Amniotic epithelial cell (primary cell): ENCODE measurements around the gene KDM1B.
A peak's percentile ranks its signal among the peaks of the same experiment; 100 is the strongest.
"Not testable (repeated sequence)": the region's sequence is repeated elsewhere in the genome, so short reads cannot be mapped to it uniquely, and the experiment has no call there.

Experiments
- DNase-seq: peaks from one replicate; pipeline ENCODE4 v3.0.0-alpha.2; 2010; ENCODE audit warnings: low read depth

KDM1B gene

DNA sequence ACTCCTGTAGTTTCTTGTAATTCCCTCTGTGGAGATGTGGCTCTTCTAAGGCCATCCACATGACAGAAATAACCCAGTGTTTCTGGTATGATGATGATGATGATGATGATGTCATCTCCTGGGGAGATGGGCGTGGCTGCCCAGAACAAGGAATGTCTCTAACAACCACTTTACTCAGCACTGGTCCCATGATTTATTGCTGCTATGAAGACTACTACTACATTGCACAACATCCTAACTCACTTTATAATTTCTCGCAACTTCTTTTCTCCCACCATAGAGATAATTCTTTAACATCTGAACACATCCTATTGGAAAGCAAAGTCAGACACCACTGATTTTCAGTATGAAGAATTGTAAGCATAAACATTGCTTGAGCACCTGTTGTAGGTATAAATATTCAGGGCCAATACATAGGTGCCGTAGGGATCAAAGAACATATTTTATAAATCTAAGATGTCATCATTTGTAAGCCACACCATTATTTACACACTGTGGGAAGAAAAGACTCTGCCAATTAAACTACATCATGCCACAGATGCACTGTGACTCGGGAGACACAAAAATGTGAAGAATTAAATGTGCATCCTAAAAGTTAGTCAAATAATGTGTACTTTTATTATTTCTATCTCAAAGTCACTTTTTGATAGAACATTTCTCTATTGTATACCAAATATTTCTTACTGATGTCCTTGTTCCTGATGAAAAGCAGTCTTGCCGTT, 6.8 kb upstream of the KDM1B start:
- peak; percentile 97 for DNase-seq

DNA sequence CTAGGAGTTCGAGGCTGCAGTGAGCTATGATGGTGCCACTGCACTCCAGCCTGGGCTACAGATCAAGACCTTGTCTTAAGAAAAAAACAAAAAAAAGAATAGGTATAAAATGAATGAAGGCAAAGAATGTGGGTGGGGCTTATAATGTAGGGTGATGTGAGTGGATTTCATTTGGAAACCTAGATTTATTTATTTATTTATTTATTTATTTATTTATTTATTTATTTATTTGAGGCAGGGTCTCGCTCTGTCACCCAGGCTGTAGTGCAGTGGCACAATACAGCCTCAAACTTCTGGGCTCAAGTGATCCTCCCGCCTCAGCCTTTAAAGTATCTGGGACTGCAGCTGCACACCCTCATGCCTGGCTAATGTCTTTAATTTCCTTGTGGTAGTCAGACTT, 3.8 kb upstream of the KDM1B start:
- DNase-seq: not testable (repeated sequence)

DNA sequence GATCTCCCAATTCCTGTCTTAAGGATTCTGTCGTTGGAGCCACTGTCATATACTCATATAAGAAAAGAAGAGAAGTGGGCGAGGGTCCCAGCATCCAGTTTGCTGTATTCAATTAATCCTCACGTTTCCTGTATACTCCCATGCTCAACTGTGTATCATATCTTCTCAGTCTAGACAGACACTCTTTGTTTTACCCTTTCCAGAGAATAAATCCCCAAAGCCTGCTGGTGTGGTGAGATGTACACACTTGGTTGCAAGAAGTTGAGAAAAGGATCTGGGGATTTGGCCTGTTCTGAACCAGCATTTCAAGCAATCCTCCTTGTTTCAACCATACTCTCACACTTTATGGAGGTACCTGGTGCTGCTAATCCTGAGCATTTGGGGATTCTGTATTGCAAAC, 3.4 kb upstream of the KDM1B start:
- DNase-seq: no peak

DNA sequence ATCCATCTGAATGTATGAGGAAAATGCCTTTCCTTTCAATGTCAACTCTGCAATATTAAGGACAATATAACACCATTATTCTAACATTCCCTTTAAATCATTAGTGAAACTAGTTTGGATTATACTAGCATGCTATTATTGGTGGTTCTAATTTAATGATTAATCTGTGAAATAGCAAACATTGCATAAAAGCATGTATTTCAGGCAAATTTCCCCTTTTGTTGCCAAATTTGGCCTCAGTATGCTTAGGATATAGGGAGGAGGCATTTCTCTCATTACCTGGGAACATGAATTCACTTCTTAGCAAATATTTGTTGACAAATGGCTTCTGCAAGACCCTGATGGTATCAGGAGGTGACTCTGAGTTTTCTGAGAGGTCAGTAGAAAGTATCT, 1.9 kb upstream of the KDM1B start:
- DNase-seq: no peak

DNA sequence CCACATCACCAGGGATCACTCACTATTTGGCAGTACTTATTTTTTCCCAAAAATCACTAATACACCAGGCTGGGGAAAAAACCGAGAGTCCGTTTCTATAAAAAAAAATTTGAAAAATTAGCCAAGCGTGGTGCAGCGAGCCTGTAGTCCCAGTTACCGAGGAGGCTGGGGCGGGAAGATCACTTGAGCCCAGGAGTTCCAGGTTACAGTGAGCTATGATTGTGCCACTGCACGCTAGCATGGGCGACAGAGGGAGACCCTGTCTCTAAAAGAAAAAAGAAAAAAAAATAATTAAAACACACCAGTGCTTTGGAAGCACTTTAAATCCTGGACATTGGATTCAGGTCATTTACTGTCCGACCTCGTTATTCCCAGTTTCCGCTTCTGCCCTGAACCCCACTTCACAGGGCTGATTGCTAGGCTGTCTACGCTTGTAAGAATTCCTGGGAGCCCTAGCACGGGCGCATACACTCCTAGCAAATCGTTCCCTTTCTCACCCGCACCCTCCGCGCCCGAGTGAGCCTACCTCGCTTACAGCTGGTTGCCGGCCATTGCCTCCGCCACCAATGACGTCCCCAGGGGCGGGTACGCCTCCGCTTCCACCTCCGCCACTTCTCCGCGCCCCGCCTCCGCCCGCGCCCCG, 594 bp upstream of the KDM1B start, which contains the start of gene TPMT:
Gene TPMT (minus strand): TSS at position 571 of the 643 bp plus-strand sequence. CDS start 5,950 bp downstream, outside the sequence.
- DNase-seq: no peak

DNA sequence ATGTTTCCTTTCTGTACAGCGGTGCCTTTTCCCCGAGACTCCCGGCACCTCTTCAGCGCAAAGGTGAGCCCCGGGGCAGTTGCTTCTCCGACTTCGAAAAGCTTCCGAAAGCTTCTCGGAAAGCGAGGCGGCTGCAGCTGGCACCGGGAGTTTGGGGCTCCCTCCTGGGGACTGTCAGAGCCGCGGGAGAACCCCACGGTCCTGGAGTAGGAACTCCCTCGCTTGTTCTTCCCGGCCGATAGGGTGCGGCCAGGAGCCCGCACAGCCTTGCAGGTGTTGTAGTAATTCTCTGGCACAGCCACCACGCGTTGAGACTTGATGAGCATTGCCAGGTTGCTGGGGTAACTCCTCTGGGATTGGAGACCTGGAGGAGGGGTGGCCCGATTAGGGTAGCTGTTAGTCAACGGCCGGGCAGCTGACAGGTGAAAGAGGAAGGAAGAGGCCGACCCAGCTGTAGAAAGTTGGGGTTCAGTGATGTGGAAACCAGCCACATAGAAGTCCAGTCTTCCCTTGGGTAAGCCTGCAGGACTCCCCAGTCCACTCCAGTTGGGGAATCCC, 721 bp downstream of the KDM1B start:
- peak; percentile 43 for DNase-seq

DNA sequence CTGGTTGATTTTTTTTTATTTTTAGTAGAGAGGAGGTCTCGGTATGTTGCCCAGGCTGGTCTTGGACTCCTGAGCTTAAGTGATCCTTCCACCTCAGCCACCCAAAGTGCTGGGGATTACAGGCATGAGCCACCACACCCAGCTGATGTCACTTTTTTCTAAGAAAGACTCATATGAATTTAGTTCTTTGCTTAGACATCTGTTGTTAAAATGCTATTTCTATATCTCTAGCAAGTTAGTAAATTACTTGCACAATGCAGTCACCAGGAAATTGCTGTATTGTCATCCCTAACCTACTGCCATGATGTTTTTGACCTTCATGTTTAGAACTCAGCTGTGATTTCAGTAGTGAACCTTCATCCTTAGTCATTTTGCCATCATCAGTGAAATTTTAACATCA, 5.7 kb downstream of the KDM1B start:
- DNase-seq: no peak

DNA sequence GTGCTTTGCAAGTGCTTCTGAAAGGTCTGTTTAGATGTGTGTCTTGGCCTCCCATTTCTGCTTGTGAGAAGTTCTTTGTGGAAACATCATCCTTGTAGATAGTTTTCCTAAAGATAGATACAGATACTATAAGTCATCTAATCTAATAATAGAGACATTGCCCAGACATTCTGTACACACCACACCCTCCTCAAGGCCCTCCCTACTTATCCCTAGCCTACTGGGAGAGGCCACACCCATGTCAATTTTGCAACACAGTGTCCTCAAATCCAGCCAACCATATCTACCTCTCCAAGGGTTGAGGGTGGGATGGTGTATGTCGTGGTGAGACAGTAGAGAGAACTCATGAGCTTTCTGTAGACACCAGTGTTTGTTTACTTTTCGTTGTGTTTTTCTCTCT, 6.2 kb downstream of the KDM1B start:
- no peak for DNase-seq

DNA sequence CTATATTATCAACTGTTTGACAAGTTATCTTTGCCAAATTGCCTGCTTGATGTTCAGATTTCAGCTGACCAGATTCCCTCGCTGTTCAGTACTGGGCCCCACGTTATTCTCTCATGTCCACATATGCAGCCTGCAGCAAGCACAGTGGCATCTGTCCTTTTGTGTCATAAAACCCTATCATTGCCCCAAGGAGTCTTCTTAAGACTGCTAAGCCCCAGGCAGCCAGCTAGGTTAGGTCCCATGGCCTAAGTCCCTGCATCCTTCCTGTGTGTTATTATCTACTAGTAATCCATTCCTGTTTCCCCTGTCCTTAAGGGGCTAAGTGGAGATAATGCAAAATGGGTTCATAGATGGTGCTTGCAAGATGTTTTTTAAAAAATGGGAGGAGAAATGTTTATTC, 7.2 kb downstream of the KDM1B start:
- no peak for DNase-seq

DNA sequence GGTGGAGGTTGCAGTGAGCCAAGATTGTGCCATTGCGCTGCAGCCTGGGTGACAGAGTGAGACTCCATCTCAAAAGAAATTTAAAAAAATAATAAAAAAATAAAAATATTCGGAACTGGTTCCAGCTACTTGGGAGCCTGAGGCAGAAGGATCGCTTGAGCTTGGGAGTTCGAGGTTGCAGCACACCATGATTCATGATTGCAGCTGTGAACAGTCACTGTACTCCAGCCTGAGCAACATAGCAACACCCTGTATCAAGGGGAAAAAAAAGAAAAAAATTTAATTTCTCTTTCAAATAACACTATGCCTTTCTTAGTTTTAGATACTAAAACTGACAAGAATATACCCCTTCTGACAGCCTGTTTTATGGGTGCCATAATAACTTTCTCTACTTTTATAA, 10.5 kb downstream of the KDM1B start:
- peak; percentile 27 for DNase-seq

DNA sequence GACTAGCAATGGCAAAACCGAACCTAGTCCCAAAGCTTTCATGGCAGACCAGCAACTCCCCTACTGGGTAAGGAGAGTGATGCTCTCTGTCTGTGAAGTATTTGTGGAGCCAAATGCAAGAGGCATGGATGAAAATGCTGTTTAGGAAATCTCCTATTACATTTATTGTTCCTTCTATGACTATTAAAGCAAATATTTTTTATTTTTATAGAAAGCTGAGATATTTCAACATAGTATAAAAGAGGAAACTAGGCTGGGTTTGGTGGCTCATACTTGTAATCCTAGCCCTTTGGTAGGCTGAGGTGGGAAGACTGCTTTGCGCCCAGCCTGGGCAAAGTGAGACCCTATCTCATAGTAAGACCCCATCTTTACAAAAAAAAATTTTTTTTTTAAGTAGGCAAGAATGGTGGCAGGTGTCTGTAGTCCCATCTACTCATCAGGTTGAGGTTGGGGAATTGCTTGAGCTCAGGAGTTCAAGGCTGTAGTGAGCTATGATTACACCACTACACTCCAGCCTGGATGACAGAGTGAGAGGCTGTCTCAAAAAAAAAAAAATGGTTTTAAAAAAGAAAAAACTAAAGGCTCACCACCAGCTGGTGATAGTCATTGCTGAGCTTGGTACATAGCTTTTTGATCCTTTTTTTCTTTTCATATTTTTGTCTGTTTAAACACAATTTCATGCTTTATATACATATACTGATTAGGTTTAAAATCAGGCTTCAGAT, 11.3 kb downstream of the KDM1B start:
- no peak for DNase-seq

DNA sequence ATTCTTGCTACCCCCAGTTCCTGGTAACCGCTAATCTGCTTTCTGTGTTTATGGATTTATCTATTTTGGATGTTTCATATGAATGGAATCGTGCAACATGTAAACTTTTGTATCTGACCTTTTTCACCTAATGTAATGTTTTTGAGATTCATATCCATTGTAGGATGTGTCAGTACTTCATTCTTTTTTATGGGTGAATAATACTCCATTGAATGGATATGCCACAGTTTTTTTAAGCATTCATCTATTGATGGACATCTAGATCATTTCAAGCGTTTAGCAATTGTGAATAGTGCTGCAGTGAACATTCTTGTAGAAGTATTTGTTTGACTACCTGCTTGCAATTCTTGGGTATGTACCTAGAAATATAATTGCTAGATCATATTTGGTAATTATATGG, 13.0 kb downstream of the KDM1B start:
- no peak for DNase-seq

DNA sequence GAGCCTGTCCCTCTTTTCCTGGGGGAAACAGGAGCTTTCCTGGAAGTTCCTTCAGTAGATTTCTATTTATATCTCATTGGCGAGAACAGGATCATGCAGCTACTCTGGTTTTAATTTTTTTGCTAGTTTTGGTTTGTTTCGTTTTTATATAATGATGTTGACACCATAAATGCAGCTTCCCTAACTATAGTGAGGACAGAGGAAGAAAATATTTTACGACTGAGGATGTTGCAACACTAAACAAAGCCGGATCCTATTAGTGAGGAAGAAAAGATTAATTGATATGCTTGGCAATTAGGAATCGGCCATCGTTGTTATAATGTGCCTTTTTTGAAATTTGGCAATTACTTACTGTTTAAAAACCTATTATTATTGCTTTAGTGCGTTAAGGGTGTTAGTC, 16.6 kb downstream of the KDM1B start:
- DNase-seq: no peak

DNA sequence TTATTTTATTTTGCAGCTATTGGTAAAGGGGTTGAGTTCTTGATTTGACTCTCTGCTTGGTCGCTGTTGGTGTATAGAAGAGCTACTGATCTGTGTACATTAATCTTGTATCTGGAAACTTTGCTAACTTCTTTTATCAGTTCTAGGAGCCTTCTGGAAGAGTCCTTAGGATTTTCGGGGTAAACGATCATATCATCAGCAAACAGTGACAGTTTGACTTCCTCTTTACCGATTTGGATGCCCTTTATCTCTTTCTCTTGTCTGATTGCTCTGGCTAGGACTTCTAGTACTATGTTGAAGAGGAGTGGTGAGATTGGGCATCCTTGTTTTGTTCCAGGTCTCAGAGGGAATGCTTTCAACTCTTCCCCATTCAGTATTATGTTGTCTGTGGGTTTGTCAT, 21.0 kb downstream of the KDM1B start:
- DNase-seq: not testable (repeated sequence)

DNA sequence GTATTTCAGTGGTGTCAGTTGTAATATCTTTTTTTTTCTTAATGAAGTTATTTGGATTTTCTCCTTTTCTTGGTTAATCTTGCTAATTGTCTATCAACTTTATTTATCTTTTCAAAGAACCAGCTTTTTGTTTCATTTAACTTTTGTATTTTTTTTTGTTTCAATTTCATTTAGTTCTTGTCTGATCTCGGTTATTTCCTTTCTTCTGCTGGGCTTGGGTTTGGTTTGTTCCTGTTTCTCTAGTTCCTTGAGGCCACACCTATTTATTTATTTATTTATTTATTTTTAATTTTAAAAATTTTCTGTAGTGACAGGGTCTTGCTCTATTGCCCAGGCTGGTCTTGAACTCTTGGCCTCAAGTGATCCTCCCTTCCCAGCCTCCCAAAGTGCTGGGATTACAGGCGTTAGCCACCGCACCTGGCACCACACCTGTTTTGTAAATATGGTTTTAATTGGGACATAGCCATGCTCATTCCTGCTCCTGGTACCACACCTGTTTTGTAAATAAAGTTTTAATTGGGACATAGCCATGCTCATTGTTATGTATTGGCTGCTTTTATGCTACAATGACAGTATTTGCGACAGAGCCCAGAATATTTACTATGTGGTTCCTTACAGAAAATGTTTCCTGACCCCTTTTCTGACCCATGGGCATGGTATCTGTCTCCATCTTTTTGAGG, 22.2 kb downstream of the KDM1B start:
- DNase-seq: no peak

DNA sequence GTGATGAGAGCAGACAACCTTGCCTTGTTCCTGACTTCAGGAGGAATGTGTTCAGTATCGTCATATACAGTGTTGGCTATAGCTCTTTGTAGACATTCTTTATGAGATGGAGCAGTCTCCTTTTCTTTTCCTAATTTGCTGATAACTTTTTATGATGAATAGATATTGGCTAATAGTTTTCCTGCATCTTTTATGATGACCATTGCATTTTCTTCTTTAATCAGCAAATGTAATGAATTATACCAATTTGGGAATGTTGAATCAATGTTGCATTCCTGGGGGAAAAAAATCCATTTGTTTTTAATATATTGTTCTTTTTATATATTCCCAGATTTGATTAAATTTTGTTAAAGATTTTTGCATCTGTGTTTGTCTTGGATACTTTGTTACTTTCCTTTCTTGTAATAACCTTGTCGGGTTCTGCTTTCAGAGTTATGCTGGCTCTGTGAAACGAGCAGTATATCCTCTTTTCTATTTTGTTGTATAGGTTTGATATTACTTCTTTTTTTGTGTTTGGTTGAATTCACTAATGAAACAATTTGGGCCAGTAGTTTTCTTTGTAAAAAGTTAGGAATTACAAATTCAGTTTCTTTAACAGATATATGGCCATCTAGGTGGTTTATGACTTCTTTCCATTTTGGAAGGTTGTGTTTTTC, 23.9 kb downstream of the KDM1B start:
- no peak for DNase-seq

DNA sequence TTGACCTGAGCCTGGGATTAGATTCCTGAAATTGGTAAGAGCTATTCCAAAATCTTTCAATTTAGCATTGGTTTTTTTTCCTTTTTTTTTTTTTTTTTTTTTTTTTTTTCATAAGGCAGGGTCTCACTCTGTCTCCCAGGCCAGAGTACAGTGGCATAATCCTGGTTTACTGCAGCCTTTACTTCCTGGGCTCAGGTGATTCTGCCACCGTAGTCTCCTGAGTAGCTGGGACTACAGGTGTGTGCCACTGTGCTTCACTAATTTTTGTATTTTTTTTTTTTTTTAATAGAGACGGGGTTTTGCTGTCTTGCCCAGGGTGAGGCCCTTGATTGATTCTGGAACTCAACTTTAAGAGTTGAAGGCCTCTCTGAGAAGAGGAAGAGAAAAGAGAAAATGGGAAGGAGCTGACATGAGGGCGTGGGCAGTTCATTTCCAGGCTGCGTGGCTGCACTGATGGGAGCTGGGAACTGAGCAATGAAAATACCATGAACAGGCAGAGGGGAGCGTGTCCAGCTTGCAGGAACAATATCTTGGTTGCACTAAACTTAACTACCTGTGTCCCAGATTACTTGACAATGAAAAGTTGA, 24.6 kb downstream of the KDM1B start:
- DNase-seq: no peak

DNA sequence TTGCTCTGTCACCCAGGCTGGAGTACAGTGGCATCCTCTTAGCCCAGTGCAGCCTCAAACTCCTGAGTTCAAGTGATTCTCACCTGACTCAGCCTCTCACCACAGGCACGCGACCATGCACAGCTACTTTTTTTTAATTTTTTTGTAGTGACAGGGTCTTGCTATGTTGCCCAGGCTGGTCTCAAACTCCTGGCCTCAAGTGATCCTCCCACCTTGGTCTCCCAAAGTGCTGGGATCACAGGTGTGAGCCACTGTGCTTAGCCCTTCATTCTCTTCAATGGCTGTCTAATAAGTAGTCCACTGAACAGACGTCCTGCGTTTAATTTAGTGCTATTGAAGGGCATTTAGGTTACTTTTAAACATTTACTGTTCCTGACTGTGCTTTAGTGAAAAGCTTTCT, 27.3 kb downstream of the KDM1B start:
- DNase-seq: no peak

DNA sequence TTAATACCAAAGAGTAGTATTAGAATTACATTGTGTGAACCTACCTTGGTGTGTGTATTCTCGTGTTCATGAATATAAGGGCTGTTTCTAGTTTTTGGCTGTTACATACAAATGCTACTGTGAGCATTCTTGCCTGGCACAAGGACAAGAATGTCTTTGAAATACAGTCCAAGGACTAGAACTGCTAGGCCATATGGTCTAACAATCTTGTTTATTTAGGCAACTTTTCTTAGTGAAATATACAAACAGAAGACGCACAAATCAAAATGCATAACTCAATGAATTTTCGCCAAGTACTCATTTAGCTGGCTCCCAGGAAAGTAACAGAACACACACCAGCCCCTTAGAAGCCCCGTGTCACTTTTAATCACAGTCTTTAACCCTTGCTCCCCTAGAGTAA, 28.5 kb downstream of the KDM1B start:
- no peak for DNase-seq

DNA sequence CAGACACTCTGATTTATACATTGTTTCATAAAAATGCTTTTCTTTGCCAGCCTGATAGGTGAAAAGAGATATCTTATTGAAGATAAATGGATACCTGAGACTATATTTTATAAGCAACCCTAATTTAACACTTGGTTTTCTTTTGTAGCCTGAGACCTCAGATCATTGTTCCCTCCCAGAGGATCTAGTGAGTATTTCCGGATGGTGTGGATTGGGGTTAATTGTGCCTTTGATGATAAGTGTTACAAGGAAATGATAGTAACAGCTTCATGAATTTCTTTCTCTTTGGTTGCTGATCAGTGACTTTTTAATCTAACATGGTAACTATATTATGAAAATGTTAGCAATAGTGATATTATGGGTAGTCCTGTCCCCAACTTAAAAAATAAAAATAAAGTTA, 30.4 kb downstream of the KDM1B start:
- DNase-seq: no peak

DNA sequence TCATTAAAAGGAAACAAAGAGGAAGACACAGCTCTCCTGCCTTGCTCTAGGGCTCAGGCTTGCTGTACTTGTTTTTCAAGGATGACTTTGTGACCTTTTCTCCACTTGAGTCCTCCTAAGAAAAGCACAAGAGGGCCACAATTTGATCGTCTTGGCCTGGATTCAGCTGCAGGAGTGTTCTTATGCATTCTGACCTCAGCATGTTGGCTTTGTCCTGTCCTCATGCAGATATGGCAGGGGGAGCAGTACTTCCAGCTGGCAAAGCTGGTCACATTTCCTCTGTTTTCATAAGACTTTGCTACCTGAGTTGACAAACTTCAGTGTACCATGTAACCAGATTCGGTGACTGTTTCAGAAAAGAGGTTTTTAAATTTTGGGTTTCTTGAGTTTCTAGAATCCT, 30.8 kb downstream of the KDM1B start:
- DNase-seq: no peak
